Measurements from ENCODE around the gene KCNQ4.

- TF ChIP-seq SUZ12 (IDR thresholded peaks at IDR 0.05; ENCODE audit: extremely low read depth, insufficient read depth, insufficient read length): no peak
- no peak for TF ChIP-seq ZNF274 (IDR thresholded peaks at IDR 0.05; ENCODE audit: low read depth, low read length)
- TF ChIP-seq YY1 (IDR thresholded peaks at IDR 0.05; ENCODE audit: insufficient read depth, insufficient read length): no peak
Measured at GRCh38 chr1:40757084-40757483, 26.5 kb upstream of the KCNQ4 start.

Measured in NT2/D1 (cell line).